Activated T-cell treated with anti-CD3 and anti-CD28 coated beads for 4 hours (primary cell): Measurements from ENCODE around the gene MRTFA.
"Not testable (repeated sequence)": the region's sequence is repeated elsewhere in the genome, so short reads cannot be mapped to it uniquely, and the experiment has no call there.

ENCODE experiments used
- DNase-seq: peaks from one replicate; pipeline ENCODE4 v3.0.0-alpha.2; 2020

The MRTFA gene

DNA sequence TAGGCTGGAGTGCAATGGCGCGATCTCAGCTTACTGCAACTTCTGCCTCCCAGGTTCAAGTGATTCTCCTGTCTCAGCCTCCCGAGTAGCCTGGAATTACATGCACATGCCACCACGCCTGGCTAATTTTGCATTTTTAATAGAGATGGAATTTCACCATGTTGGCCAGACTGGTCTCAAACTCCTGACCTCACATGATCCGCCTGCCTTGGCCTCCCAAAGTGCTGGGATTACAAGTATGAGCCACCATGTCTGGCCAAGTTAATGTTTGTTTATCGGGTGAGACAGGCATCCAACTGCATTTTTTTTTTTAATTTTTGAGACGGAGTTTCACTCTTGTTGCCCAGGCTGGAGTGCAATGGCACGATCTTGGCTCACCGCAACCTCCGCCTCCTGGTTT, 20.1 kb upstream of the MRTFA start:
- DNase-seq: not testable (repeated sequence)

DNA sequence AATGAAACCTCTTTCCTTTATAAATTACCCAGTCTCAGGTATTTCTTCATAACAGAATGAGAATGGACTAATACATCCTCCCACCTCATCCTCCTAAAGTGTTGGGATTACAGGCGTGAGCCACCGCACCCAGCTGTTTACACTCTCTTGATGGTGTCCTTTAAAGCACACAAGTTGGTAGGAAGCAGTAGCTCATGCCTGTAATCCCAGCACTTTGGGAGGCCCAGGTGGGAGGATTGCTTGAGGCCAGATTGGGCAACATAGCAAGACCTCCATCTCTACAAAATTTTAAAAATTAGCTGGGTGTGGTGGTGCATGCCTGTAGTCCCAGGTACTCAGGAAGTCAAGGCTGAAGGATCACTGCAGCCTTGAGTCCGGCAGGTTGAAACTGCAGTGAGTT, 19.4 kb upstream of the MRTFA start:
- DNase-seq: not testable (repeated sequence)

DNA sequence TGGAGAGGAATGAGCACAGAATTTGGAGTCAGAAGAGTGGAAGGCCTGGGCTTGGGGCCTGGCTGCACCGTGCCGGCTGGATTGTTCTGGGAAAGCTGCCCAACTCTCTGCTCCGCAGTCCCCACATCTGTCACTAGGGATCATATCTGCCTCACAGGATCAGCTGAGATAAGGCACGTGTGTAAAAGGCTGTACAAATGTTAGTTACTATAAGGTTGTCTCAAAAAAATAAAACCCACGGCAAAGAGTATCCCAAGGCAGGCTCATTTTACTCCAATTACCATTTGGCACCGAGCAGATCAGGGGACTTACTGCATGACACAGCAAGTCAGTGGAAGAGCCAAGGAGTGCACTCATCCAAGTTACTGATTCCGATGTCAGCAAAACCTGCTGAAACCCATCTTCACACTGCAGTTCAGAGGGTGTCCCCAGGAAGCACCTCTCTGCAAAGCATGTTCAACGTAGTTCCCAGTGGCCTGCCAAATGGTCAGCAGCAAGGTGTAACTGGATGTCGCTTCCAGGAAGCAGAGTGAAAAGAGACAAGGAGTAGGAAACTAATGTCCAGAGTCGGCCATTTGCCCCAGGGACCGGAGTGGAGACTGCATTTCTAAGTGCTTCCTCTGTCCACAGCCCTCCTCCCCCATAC, 18.1 kb upstream of the MRTFA start:
- DNase-seq: no peak

DNA sequence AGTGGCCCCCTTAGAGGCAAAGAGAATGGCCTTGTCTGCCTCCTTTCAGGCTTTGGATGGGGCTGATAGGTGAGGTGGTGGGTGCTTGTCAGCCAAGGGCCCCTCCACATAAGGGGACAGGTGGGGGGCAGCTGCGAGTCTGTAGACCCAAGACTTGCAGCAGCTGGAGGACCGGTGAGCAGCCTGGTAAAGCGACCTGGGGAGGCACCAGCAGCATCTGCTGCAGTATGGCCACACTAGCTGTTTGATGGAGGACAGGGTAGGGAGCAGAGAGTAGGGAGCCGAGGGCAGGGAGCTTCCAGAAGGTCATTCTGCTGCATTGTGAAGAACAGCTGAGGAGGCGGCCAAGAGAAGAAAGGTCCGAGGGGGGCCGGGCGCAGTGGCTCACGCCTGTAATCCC, 16.8 kb upstream of the MRTFA start:
- DNase-seq: no peak

DNA sequence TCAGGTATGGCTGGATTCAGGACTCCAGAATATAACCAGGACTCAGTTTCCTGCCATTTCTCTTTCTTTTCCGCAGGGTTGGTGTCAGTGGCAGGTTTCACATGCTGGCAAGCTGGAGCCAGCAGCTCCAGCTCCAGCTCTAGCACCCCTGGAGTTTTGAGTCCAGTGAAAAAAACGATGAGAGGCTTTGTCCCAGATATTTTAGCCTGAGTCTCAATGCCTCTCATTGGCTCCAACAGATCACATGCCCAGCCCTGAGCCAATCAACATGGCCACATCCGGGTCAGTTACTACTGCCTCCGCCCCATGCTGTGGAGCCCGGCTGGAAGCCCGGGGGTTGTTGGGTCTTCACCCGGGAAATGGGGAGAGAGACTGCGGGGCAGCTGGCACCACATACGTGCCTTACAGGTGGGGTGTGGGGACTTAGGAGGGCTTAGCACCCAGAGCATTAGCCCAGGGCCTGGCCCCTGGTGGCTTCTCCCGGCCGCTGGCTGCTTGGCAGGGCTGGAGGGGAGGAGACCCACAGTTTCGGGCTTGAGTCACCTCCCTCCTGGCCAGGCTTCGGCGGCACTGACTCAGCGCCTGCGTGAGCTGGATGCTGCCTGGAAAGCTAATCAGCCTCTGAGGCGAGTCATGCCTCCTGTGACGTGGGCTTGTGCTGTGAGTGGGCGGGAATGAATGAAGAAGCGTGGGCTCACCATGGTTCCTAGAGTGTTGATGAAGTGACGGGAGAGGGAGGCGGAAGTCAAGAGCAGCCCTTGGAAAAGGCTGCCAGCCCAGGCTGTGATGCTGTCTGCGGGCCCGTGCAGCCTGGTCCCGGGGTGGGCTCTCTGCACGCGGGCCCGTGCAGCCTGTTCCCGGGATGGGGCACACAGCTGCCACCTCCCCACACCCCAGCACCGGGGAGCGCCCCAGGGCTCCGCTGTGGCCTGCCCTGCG, 15.3 kb upstream of the MRTFA start:
- peak; percentile 73 for DNase-seq

DNA sequence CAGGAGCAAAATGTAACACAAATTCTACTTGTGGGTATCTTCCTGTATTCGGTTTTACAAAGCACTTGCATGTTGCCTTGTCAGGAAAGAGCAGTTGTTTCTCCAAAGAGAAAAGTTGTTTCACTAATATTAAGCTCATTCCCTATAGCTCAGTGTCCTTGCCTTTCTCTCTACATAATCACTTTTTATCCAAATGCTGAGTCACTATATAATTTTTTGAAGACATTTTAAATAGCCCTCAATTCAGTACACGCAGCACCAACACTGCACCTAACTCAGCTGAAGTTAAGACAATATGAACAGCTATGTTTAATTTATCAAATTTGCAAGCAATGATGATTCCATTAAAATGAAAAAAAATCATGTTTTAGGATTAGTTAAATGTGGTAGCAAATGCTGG, 14.5 kb upstream of the MRTFA start:
- DNase-seq: no peak

DNA sequence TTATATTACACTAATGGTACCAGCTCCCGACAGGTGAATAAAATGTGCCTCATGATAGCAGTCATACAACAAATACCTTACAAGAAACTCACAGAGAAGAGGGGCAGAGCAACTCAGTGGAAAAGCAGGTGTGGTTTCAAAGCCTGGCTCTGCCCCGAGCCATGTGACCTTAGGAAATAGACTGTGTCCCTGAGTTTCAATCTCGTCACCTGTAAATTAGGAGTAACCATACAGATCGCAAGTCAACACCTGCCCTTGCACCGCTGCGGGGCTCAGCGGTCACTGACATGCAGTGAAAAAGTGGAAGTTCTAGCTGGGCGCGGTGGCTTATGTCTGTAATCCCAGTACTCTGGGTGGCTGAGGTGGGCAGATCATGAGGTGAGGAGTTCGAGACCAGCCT, 11.9 kb upstream of the MRTFA start:
- no peak for DNase-seq

DNA sequence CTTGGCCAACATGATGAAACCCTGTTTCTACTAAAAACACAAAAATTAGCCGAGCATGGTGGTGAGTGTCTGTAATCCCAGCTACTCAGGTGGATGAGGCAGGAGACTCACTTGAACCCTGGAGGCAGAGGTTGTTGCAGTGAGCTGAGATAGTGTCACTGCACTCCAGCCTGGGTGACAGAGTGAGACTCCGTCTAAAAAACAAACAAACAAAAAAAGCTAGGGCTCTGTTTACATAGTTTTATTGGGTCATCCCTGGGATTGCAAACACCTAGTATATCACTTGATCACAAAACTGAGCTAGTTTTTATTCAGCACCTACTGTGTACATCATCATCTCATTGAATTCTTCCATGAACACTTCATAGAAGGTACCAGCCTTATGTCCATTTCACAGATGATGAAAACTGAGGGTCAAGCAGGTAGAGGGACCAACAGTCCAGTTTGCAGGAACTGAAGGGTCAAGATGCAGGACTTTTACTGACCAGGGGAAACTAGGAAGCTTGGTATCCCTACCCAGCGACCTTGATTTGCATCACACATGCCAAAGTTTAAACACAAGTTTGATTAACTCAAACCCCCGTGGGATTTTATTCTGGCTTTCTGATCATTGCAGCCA, 9.2 kb upstream of the MRTFA start:
- DNase-seq: no peak

DNA sequence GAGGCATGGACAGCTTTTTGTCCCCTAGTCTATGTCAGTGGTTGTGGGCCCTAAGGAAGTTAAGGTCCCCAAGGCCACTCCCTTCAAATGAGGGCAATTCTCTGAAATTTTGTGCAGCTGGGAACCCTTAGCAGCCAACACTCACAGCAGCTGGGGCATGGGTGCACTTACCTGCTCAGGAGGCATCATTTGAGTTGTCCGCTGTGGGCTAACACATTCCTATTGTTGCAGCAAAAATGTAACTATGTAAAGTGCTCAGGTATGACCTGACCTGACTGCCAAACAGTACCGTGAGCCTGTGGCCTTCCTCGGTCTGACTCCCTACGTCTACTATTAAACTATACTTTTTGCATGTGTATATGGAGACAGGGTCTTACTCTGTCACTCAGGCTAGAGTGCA, 5.8 kb upstream of the MRTFA start:
- DNase-seq: no peak

DNA sequence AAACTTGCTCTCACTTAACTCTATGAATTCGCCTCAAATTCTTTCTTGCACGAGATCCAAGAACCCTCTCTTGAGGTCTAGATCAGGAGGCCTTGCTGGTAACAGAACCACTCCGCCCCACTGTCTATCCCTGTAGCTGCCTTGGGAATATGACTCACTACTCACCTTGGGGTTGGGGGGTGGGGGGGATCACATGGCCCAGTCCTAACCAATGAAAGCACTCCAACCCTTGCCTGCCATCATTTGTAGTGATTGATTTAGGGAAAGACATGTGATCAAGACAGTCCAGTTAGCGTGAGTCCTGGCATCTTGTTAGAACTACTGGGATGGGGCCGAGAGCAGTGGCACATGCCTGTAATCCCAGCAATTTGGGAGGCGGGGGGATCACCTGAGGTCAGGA, 4.8 kb upstream of the MRTFA start:
- DNase-seq: no peak

DNA sequence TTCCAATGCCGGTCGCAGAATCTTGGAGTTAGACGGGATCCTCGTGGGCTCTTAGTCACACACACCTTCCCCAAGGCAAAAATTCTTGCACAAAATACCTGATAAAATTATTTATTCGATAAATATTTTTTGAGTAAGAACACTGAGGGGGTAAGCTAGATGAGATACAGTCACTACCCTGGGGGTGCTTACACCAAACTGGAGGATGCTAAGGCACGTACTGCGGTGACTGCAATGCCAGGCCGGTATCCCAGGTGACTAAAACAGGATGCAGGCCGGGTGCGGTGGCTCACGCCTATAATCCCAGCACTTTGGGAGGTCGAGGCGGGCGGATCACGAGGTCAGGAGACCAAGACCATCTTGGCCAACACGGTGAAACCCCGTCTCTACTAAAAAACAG, 1.7 kb upstream of the MRTFA start:
- no peak for DNase-seq

DNA sequence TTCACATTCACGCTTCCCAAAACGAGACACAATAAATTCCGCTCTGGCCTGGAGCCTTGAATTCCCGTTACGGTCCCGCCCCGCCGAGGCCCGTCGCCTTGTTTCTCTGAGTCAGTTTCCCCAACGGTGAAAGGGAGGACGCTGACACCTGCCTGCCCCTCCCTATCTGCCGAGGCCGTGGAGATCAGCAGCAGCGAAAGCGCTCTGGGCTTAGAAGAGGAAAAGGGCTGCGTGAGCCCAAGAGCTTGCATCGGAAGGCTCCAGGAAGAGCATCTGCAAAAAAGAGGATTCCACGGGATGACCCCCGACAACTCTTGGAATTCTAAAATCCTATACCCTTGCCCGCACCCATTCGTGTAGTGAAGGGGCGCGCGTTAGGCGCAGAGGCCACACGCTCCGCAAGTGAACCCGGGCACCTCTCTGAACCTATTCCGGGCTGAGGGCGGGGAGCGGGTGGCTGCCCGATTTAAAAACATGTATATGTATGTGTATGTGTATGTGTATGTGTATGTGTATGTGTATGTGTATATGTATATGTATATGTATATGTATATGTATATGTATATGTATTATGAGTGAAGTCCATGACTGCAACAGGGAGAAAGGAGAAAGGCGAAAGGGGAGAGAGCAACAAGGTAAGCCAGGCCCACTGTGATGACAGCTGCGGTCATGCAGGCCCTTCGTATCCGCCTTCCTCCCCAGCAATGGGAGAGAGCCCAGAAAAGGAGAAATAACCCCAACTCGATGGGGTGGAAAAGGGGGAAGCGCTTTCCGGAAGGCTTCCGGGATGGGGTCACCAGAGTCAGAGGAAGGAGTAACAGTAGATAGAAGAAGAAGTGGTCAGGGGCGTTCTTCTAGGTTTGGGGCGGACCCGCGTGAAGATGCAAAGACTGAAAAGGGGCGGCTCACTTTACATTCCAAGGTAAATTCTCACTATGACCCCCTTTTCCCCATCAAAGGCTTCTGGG, 948 bp upstream of the MRTFA start:
- peak; percentile 44 for DNase-seq

DNA sequence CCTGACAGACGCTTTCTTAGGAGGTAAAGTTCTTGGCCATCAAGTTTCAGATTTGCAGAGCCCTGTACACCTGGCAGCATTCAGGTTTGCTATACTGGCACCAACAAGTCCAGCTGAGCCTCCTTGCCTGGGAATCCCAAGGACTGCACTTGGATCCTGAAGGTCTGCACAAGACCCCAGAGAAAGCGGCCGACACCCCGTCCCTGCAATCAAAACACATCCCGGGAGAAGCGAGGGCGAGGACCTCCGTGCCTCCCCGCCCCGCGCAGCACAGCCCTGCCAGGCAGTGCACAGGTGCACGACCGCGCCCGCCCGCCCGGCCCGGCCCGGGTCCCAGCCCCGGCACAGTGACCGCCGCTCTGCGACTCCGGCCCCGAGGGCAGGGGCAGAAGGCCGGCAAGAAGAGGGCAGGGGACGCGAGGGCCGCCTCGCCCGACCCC, 559 bp downstream of the MRTFA start:
- DNase-seq: no peak

DNA sequence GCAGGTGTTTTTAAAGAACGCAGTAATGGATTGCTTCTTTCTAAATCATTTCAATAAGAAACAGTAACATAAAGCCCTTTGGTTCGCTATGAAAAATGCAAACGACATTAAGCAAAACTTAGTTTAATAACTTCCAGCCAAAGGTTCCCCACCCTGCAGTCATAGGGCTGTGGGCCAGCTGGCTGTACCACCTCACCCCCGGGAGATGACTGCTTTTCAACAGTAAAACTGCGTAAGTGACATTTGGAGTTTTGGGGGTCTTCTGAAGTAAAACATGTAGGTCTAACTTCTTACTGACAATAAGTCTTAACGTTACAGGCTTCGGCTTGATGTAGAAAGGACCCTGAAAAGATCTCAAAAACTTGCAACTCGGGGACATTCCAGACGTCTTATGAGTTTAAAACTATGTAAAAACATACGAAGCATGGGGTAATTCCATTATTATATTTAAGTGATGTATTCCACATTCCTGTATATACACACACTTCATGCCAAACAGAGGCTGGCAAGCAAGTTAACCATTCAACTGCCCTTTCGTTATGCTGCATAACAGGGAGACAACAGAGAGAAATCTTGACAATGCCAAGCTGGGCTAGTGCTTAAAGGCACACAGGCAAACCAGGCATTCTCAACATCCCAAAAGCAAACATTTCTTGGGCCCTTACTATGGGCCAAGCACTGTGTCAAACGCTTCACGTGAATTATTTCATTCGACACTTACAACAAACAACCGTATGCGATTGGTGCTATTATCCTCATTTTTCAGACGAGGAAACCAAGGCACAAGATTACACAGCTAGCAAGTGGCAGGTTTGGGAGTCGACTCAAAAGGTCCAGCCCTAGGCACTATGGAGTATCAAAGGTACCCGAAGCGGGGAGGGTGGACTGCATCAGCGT, 1.2 kb downstream of the MRTFA start:
- no peak for DNase-seq

DNA sequence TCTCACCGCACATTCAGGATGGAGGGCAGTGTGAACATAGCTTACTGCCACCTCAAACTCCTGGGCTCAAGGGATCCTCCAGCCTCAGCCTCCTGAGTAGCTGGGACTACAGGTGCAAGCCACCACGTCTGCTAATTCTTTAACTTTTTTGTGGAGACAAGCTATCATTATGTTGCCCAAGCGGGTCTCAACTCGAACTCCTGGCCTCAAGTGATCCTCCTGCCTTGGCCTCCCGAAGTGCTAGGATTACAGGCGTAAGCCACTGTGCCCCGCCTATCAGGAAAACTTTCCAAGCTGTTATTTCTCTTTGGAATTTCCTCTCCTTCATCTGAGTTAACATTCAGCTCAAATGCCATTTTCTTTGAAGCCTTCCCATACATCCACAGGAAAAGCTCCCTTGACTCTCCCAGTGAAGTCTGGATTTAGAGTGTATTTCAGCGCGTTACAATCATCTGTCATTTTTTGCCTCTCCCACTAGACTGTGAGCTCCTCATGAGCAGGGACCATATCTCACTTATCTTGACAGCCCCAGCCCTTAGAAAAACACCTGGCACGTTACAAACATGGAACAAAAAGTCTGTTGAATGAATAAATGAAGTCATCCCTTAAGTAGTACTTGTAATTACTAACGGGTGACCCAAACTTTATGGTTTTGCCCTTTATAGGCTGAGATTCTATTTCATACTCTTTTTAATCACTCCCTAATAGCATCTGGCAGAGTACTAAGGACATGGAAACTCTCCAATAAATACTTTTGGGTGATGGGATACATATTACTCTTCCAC, 2.2 kb downstream of the MRTFA start:
- no peak for DNase-seq

DNA sequence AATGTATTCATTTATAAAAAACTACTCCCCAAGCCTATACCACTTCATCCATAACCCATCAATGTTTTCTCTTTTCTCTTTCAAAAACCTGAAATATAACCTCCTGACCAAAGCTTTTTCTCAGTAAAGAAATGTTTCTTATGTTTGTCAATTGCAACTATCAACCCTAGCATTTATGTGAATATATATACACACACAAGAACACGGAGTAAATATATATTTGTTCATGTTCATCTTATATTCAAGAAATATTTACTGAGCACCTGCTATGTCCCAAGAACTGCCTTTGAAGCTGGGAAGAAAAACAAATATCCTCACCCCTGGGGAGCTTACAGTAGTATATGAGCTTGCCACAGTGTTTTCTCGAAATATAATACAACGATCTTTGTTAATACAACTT, 3.5 kb downstream of the MRTFA start:
- no peak for DNase-seq

DNA sequence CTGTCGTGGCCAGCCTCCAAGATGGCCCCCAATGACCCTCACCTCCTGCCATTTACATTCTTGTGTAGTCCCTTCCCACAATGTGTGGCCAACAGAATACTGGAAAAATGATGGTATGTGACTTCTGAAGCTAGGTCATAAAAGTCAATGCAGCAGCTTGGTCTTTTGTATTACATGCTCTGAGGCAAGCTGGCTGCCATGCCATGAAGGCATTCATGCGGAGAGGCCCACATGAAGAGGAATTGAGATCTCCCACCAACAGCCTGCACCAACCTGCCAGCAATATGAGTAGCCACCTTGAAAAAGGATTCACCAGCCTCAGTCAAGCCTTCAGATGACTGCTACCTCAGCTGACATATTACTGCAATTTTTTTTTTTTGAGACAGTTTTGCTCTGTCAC, 4.6 kb downstream of the MRTFA start:
- DNase-seq: no peak

DNA sequence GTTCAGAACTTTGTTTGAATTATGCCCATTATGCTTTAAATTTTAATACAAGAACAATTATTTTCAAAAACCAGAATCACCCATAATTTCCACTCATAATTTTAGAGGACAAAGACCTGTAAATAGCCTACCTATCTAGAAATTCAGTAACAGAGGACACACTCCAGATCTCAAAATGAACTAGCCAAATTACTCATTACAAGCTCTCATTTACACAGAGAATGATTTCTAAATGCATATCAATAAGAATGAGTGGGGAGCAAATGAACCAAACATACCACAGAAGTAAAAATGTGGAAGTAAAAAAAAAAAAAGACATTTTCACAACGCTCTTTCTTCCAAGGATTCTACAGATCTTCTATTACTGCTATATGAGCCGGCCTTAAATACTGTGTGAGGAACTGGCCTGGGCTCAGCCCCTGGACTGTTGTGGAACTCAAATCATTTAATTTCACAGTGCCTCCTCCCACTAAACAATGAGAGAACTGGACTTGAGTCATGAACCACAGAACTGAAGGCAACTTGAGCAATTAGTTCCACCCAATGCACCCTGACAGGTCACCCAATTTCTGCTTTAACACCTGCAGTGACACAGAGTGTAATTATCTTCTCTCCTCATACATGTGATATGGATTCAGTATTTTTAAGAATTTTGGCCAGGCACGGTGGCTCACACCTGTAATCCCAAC, 8.0 kb downstream of the MRTFA start:
- no peak for DNase-seq

DNA sequence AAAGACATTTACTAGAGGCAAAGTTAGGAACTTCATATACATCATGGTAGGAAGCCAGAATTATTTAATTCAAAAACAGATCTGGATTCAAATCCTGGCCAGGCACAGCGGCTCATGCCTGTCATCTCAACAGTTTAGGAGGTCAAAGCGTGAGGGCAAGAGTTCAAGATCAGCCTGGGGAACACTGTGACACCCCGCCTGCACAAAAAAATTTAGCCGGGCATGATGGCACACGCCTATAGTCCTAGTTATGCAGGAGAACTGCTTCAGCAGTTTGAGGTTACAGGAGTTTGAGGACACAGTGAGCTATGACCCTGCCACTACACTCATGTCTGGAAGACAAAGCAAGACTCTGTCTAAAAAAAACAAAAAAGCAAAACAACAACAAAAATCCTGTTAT, 8.9 kb downstream of the MRTFA start:
- DNase-seq: no peak

DNA sequence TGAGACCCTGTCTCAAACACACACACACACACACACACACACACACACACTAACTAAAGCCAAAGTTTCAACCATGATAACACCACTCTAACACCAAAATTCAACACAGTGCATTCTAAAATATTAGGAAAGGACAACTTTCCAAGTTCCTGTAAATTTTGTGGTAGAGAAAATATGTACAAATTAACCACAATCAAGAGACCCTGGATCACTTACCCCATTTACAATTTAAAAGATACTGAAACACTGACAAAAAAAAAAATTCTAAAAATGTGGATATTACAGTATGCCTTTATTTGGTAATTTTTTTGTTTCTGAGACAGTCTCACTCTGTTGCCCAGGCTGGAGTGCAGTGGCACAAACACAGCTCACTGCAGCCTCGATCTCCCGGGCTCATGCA, 9.7 kb downstream of the MRTFA start:
- DNase-seq: no peak
